Esophagus muscularis mucosa (tissue), 3 donors: ENCODE data around the gene MCF2L.

Source experiments
- CTCF ChIP-seq, 3 experiments: fragments of 200-600 bp in 2 of 3; fragments of 450-650 bp in 1 of 3; sonication (generic) in 2 of 3; IDR thresholded peaks; one replicate each; pipeline ENCODE4 v1.5.1; 2017 to 2019; ENCODE audit warnings: antibody characterized with exemption in 3 of 3, mild to moderate bottlenecking in 2 of 3, moderate library complexity in 1 of 3
- EP300 ChIP-seq: sonication (generic); formaldehyde crosslinking; IDR thresholded peaks from one replicate; pipeline ENCODE4 v1.6.1; 2017; ENCODE audit warnings: antibody characterized with exemption

DNA sequence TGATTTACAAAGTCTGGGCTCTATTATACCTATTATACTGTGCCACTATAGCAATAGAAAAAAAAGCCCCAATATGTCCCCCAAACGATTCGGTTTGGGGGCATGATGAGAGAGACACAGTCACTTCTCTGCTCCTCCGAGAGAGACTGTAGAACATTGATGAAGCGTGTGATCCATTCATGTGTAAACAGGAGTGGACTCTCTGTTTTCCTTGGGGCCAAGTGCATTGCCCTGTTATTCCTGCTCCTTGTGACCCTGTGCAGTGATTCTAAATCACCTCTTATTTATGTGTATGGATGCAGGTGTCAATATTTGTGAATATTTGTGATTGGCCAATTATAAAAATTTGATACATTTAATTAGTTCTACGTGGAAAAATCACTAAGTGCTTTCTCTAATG lies 170.6 kb downstream of the MCF2L start:
- TF ChIP-seq CTCF (IDR thresholded peaks at IDR 0.05) (no peak), EP300 (no peak)
